Measurements from ENCODE around the gene RGS13.

RGS13 gene

DNA sequence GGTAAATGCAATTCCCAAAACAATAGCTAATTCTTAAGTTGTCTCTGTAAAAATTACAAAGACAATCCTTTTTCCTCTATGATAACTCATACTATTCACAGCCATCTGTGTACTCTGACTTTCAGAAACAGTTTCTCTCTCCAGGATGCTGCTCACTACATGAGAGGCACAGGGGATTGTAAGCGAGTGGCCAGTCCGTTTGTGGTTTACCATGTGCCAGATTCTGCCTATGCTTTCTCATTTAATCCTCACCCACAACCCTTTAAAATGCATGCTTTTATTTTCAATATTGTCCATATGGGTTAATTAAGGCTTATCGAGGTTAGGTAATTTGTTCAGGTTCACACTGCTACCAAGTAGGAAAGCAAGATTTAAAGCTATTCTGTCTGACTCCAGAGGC lies 37.4 kb upstream of the RGS13 start:
- TF ChIP-seq, protein P1, sequence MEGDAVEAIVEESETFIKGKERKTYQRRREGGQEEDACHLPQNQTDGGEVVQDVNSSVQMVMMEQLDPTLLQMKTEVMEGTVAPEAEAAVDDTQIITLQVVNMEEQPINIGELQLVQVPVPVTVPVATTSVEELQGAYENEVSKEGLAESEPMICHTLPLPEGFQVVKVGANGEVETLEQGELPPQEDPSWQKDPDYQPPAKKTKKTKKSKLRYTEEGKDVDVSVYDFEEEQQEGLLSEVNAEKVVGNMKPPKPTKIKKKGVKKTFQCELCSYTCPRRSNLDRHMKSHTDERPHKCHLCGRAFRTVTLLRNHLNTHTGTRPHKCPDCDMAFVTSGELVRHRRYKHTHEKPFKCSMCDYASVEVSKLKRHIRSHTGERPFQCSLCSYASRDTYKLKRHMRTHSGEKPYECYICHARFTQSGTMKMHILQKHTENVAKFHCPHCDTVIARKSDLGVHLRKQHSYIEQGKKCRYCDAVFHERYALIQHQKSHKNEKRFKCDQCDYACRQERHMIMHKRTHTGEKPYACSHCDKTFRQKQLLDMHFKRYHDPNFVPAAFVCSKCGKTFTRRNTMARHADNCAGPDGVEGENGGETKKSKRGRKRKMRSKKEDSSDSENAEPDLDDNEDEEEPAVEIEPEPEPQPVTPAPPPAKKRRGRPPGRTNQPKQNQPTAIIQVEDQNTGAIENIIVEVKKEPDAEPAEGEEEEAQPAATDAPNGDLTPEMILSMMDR (conservative IDR thresholded peaks at IDR 0.05) = no peak
- TF ChIP-seq ZFX (IDR thresholded peaks at IDR 0.05) = no peak
- H3K27ac ChIP-seq = no peak overlapping the region

DNA sequence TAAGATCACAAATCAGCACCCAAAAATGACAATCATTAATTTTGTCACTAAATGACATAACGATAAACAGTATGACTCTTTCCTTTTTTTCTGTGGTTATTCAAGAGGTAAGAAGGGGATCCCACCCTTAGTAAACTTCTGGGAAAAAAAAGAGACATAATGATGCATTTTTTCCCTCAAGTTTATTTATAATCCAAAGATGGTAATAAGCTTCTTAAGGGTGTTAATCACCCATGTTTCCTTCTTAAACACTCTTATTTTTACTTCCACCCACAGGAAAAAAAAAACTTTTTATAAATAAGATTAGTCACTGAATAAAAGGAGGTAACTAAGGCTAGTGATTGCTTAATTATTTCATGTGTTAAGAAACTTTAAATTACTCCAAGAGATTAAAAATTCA lies 35.7 kb upstream of the RGS13 start:
- no peak for TF ChIP-seq ZFX (IDR thresholded peaks at IDR 0.05)
- TF ChIP-seq, protein P1 (conservative IDR thresholded peaks at IDR 0.05) = no peak
- no peak overlapping the region for H3K27ac ChIP-seq

DNA sequence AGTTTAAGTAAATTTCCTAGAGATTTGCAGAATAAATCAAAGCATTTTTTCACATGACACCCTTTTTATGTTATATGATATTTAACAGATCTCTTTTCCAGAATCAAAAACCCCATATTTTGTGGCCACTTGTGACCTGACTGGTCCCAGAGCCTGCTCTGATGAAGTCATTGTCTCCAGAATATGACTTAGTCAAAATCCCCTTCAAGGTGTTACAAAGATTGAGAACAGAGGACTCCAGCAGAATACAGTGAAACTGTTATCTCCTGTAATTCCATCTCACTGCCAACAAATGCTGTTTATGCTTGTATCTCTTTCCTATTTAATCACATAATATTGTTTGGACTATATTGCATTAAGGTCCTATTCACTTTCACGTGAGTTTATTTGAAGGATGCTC lies 34.8 kb upstream of the RGS13 start:
- H3K27ac ChIP-seq = no peak overlapping the region
- no peak for TF ChIP-seq ZFX (IDR thresholded peaks at IDR 0.05)
- TF ChIP-seq, protein P1 (conservative IDR thresholded peaks at IDR 0.05) = no peak

DNA sequence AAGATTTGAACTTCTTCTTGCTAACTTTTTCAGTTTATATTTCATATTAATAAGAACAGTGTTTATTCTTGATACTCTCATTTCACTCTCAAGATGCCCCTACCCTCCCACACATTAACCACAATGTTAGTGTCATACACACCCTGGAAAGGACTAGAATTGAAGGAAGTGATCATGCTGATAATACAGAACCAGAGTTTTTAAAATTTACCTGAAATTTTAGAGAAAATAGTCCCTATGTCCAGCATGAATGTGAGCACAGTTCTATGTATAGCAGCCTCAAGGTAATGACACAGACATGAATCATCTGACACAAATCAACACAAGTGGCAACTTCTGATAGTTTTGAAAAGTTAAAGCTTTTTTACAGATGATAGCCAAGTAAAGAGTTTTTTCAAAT lies 34.4 kb upstream of the RGS13 start:
- H3K27ac ChIP-seq = no peak overlapping the region
- TF ChIP-seq, protein P1 (conservative IDR thresholded peaks at IDR 0.05) = no peak
- no peak for TF ChIP-seq ZFX (IDR thresholded peaks at IDR 0.05)

DNA sequence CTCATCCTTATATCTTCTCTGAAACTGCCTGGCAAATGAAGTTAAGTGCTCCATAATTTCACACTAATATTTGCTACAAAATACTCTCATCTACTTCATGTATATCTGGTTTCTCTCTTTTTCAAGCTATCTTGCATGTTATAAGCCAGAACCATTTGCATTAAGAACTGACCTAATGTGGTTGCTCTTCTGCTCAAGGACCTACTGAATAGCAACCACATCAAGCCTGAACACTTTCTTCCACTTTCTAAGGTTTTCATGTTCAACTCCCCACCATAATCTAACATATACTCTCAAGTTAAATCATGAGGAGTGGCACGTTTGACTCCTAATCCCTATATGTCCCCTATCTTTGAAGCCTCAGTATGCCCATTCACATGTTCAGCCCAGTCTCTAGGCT lies 33.2 kb upstream of the RGS13 start:
- no peak overlapping the region for H3K27ac ChIP-seq
- TF ChIP-seq ZFX (IDR thresholded peaks at IDR 0.05) = no peak
- TF ChIP-seq, protein P1 (conservative IDR thresholded peaks at IDR 0.05) = no peak

DNA sequence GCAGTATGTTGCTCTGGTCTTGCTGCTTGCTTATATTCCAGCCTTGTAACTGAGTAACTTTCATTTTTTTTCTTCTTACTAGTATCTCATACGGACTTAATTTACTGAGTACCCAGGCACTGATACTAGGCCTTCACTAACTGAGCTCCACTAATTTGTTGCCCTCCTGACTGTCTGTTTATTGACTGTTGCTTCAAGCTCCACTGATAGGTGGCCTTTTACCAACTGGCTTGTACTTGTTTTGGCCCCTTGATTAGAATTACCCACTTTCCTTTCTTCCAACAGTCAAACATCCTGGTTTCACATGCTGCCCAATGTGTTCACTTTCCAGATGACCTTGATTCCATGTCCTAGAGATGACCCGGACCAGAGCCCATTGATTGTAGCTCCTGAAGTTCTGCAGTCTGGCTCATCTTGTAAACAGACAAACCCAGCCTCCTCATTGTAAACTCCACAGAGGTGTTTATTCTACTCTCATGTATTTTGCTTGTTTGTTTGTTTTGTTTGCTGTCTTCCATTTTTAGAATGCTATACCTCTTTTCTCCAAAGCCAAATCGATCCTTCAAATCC lies 32.6 kb upstream of the RGS13 start:
- H3K27ac ChIP-seq = no peak overlapping the region
- TF ChIP-seq, protein P1 (conservative IDR thresholded peaks at IDR 0.05) = no peak
- no peak for TF ChIP-seq ZFX (IDR thresholded peaks at IDR 0.05)

DNA sequence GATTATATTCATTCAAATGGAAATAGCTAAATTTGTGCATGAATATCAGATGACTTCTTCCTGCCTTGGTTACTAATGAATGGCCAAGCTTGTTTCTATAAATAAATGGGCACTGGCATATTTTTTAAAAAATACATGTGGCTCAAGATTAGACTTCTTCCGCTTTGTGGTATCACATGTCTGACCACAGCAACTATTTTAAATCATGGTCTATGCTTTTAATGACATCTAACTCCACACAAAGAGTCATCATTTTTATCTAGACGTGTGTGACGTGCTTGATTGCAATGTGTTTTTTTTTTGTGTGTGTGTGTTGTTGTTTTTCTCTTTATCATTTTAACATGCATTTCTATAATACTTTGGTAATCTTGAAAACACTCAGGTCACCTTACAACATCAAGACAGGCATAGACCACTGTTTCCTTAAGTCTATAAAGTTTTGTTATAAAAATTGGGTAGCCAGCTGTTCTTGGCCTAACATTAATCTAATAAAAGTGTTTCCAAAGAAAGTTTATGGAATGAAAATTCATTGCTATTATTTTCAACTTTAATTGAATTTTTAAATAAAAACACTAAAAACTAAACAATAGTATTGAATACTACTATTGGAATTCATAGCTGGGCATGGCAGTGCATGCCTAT lies 30.8 kb upstream of the RGS13 start:
- TF ChIP-seq, protein P1 (conservative IDR thresholded peaks at IDR 0.05) = no peak
- no peak for TF ChIP-seq ZFX (IDR thresholded peaks at IDR 0.05)
- no peak overlapping the region for H3K27ac ChIP-seq
